ENCODE data around the gene ADAM17.
"Not testable (repeated sequence)": the region's sequence is repeated elsewhere in the genome, so short reads cannot be mapped to it uniquely, and the experiment has no call there.

Gene ADAM17

DNA sequence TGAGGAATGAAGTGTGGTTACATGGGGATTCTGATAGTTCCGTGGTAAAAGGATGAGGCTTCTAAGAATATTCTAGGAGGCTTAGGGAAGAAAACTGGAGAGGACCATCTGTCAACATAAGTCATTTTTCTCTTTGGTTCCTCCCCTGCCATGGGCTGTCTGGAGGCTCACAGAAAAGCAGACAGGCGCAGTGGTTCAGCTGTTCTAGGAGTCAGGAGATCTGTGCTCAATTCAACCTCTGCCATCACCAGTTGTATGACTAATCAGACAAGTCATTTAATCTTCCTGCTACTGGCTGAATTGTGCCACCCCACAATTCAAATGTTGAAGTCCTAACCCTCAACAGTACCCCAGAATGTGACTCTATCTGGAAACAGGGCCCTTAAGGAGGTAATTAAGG lies 36.4 kb downstream of the ADAM17 start:
- no peak for DNase-seq (ENCODE audit: low read depth, low spot score)

GRCh38 chr2:9518780-9519179 lies 36.9 kb downstream of the ADAM17 start:
- no peak for DNase-seq (ENCODE audit: low read depth, low spot score)

GRCh38 chr2:9518163-9518562 lies 37.5 kb downstream of the ADAM17 start:
- no peak for DNase-seq (ENCODE audit: low read depth, low spot score)

DNA sequence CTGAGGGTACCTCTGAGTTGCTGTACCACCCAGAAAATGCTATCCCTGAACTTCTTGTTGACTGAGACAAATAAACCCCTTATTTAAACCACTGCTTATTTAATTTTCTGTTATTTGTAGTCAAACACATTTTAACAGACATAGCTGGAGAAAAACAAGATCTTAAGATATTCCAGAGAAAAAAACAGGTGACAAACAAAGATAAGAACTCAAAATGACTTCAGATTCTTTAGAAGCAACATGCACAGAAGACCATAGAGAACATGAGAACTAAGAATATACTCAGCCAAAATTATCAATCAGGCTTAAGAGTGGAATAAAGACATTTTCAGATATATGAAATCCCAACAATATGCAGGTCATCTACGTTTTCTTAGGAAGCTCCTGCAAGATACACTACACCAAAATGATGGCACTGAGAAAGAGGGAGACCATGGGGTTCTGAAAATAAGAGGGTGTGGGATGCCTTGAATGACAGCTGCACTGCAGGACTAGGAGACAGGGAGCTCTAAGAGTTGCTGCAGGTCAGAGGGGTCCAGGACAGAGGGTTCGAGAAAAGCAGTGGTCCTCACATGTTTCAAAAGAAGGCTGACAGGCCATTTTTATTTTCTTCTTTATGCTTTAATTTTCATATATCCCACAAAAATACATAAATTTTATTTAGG lies 38.4 kb downstream of the ADAM17 start:
- no peak for DNase-seq (ENCODE audit: low read depth, low spot score)

DNA sequence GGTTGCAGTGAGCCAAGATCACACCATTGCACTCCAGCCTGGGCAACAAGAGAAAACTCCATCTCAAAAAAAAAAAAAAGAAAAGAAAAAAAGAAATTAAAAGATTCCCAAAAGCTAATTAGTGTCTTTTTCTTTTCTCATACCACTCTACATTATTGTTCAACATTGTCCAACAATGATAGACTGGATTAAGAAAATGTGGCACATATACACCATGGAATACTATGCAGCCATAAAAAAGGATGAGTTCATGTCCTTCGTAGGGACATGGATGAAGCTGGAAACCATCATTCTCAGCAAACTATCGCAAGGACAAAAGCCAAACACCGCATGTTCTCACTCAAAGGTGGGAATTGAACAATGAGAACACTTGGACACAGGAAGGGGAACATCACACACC lies 41.7 kb downstream of the ADAM17 start:
- not testable (repeated sequence) for DNase-seq (ENCODE audit: low read depth, low spot score)

DNA sequence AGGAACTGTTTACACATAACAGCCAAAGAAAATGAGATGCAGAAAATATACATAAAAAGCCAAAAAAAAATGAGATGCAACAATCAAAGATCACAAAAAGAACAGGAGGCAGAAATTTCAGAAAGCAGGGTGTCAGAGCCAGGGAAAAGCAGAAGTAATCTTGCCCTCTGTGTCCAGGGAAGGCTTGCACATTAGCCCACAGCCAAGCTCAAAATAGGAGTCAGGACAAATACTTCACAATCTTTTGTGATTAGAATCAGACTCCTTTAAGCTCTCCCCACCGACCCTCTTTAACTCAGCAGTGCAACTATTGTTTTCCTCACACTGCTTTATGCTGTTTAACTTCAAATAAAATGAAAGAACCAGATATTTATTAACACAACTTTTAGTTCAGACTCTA lies 46.7 kb downstream of the ADAM17 start:
- DNase-seq (ENCODE audit: low read depth, low spot score): no peak

DNA sequence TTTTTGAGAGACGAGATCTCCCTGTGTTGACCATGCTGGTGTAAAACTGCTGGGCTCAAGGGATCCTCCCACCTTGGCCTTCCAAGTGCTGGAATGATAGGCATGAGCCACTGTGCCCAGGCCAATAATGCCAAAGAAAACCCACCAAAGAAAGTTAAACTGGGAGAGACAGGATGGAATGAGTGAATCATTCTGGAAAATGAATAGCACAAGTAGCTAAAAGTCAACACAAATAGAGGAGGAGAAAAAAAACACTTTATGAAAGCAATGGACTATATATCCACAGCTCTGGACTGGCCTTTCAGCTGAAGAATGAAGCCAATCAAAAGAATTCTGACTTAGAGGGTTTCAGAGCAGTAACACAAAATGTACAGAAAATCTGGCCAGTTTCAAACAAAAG lies 57.4 kb downstream of the ADAM17 start:
- no peak for DNase-seq (ENCODE audit: low read depth, low spot score)

DNA sequence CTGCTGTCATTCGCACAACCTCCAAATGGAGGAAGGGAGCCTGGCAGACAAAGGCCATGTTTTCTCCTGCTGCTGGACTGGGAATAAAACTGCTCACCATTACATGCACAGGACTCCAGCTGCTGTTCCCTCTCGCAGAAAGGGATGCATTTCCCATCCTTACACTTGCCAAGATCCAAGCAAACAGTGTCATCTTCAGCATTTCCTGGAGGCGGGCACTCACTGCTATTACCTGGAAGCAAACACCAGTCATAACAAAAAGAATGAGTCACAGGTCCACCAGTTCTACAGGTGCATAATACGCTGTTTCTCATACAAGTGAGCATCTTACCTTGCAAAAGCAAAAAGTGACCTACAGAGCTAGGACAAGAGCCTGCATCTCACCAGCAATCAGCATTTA lies 58.6 kb downstream of the ADAM17 start:
- no peak for DNase-seq (ENCODE audit: low read depth, low spot score)

DNA sequence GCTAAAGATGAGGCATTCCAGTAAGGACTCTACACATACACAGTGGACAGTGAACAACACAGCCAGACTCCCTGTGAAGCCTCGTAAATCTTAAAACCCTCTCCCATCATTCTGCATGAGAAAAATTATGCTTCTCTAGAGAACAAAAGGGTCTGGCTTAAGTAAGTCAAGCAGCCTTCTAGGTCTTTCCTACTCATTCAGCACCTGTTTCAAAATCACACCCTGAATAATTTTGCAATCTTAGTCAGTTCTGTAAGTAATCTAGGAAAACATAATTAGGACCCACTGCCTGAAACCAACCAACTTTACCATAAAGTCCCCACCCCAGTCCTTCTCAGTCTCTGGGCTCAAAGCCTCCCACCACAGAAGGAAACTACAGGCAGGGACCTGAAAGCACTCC lies 61.5 kb downstream of the ADAM17 start:
- no peak for DNase-seq (ENCODE audit: low read depth, low spot score)

DNA sequence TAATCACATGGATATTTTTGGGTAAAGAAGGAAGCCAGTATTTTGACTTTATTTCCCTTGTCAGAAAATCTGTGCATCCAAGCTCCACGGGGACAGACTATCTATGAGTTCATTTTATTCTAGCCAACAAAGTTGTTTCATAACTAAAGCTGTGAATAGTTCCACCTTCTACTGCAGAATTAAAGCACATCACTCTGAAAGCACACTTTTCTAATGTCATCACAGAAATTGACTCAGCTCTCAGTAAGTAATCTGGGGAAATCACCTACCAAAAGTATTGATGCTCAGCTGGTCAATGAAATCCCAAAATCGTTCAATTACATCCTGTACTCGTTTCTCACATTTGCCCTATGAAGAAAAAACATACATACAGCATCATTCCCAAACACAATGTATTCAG lies 62.2 kb downstream of the ADAM17 start:
- DNase-seq (ENCODE audit: low read depth, low spot score): no peak

DNA sequence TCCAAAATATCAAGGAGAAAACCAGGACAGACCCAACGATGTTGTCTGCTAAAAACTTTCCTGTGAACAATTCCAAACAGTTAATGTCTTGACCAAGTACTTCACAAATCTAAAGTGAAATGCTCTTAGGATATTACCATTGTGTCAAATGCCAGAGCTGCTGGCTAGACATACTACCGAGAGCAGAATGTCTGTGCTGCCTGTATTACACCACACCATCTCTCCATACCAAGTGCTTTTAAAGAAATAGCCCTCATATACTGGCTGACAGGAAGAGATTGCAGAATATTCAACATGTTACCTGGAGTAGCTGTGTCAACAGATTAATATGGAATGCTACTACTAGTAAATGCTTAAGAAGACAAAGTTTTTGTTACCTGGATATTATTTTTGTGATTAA lies 62.7 kb downstream of the ADAM17 start:
- no peak for DNase-seq (ENCODE audit: low read depth, low spot score)

GRCh38 chr2:9490789-9491188 lies 64.8 kb downstream of the ADAM17 start:
- no peak for DNase-seq (ENCODE audit: low read depth, low spot score)

DNA sequence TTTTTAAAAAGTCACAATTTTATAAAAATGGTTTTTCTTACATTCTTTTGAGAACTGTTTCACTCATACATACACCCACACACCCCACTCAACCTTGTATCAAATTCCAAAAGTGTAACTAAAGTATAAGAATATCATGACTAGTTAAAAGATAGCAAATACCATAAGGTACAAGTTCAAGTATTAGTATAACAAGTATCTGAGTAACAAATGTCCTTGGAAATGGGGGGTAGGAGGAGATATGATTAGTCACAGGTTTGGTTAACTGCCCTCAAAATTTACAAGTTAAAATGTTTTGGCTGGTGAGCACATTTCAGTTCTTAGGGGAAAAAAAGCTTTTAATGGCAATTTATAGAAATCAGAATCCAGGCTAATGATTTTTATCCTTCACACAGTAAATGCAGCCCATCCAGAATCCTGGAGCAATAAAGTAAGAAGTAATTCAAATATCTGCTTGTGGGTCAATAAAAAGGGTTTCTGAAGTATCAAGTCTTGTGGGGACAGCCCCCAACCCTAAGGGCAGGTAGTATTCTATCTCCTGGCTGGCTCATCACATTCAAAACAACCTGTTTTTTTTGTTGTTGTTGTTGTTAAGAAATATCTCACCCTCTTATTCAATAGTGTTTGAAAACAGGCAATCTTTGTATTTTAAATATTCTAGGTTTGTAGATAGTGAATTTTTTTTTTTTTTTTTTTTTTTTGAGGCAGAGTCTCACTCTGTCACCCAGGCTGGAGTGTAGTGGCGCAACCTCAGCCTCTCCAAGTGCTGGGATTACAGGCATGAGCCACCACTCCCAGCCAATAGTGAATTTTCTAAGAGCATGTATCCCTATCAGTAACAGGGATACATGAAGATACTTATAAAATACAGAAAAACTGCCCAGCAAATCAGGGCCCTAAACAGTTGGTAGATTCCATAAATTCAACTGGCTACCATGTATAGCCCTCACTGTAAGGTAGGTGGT lies 66.8 kb downstream of the ADAM17 start:
- DNase-seq (ENCODE audit: low read depth, low spot score): no peak

DNA sequence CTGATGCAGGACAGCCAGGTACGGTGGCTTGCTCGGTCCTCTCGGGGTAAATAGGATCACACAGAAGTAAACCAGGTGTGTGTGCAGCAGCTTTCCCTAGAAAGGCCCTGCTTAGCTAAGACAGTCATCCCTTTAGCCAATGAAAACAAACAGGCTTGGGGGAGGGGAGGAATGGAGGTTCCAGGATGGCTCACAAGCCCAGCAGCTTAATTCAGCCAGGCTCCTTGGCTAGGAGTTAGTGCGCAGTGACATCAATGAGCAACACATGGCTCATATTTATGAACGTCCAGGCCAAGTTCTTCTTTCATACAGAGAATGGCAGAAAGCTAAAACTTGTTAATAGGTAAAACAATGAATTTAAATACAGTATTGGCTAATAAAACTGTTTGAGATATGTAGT lies 71.1 kb downstream of the ADAM17 start:
- DNase-seq (ENCODE audit: low read depth, low spot score): no peak

DNA sequence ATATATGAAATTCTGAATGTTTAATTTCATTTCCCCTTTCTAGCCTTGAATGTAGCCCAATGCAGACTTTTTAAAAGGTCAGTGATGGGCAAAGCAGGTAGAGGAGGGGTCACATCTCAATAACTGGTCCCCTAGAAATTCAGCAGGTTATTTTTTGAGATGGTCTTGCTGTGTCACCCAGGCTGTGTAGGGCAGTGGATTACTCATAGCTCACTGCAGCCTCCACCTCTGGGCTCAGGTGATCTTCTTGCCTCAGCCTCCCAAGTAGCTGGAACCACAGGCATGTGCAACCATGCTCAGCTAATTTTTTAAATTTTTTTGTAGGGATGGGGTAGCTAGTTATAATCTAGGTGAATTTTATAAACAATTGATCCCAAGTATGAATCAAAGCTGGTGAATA lies 72.5 kb downstream of the ADAM17 start:
- no peak for DNase-seq (ENCODE audit: low read depth, low spot score)

DNA sequence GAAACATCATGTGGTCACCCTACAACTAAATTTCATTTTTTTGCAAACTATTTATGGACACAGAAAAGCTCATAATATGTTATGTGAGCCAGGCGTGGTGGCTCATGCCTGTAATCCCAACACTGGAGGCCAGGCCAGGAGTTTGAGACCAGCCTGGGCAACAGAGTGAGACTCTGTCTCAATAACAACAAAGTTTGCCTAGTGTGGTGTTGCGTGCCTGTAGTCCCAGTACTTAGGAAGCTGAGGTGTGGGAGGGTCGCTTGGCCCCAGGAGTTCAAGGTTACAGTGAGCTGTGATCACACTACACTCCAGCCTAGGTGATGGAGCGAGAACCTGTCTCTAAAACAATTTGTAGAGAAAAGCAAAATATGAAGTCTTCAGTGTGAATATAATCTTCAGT lies 75.5 kb downstream of the ADAM17 start:
- DNase-seq (ENCODE audit: low read depth, low spot score): no peak

DNA sequence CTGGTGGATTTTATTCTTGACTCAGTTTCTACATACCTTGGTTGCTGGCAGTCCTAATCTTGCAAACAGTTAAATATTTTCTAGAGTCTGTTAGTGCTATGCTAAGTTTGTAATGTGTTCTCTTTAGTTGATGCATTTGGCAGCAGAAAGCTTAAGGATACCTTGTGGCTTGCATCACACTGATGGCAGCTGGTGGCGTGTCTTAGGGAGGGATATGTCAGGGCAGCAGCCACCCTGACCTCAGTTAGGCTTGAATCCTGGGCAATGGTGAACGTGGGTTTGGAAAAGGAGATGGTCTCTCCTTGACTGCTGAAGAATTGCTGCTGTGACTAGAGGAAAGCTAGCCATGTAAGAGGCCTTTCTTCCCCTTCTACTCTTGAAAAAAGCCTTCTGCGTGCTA lies 77.1 kb downstream of the ADAM17 start:
- no peak for DNase-seq (ENCODE audit: low read depth, low spot score)

- DNase-seq (ENCODE audit: low read depth, low spot score): no peak
Observed at GRCh38 chr2:9477914-9478313, 77.7 kb downstream of the ADAM17 start.

GRCh38 chr2:9474361-9475057 lies 81.1 kb downstream of the ADAM17 start, which contains the start of gene IAH1:
TSS of gene IAH1 (plus strand) at chr2:9474551. CDS start at chr2:9474567, 16 bp downstream.
- peak; percentile 36 for DNase-seq (ENCODE audit: low read depth, low spot score)

DNA sequence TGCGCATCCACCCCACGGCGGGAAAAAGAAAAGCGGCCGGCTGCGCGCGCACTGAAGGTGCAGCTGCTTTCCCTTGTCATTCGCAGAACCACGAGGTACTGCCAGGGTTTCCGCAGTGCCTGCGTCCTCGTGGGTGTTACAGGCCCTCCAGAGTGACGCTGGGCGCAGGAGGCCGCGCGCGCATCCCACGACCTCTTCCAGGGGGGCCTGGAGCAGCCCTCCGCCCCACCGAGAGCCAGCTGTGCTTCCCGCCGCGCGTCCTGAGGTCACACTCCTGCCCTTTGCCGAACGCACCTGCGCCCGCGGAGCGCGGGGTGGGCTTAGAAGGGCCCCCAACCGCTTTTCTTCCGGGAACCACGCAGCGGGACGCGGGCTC lies 81.7 kb downstream of the ADAM17 start:
- no peak for DNase-seq (ENCODE audit: low read depth, low spot score)

DNA sequence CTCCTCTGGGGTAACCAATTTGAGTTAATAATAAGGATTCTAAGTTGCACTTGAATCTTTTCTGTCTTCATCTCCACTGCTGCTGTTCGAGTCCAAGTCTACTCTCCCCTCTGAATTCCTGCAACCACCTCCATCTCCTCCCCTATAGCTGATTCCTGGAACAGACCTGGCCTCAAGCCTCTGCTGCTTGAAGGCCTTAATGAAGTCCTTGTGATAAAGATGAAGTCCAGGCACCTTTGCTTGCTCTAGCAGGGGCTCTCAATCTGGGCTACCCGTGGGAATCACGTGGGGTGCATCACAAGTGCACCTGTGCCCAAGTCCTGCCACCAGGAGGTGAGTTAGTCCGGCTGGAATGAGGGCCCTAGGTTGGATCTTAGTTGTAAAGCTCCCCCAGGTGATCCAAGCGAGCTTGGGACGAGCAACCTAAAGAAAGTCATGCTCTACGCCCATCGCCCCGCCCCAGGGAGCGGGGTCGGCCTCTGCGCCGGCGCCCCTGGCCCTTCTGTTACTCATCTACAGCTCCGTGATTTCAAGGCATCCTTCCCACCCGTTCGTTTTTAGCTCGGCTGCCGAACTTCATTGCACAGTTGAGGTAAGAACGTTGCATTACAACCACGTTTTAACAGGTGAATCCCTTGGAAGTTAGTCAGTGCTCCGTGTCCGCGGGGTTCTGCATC lies 82.2 kb downstream of the ADAM17 start:
- DNase-seq (ENCODE audit: low read depth, low spot score): peak; percentile 87

- DNase-seq (ENCODE audit: low read depth, low spot score): no peak
Observed at GRCh38 chr2:9472511-9472910, 83.1 kb downstream of the ADAM17 start.
